PC-3 (cell line): ENCODE results near the gene MAP2K5. TPM values are rescaled to one million over a fixed set of nuclear protein-coding genes. Genes with fewer than 3 reads are reported as not detected.

Experiments used
- ATAC-seq: fragments of 200-7000 bp; cut with Tn5 transposase; 2 replicates; pipeline ENCODE4 v1.9.1; 2020; ENCODE audit warnings: mild to moderate bottlenecking, moderate library complexity
- BruUV-seq: library from RNA; stranded (reverse); fragments of 400-500 nt; replicated peaks from 2 replicates; lab custom pipeline; 2021; lab: Mats Ljungman, UMichigan
- CTCF ChIA-PET: fragments of 300-600 bp; sonication (Branson Sonifier 250); formaldehyde crosslinking; loops from one replicate; lab custom pipeline; 2022; ENCODE audit warnings: antibody characterized with exemption; lab: Charles Lee
- POLR2A ChIA-PET: fragments of 300-600 bp; sonication (Branson Sonifier 250); formaldehyde crosslinking; loops from one replicate; lab custom pipeline; 2022; ENCODE audit warnings: antibody characterized with exemption; ENCODE audit not compliant: unreplicated experiment; lab: Charles Lee
- DNase-seq: peaks from one replicate; pipeline ENCODE4 v3.0.0-alpha.2; 2015
- H2AFZ ChIP-seq: fragments of 300-600 bp; sonication (generic); 2 replicates; pipeline ENCODE4 v1.6.0; 2016; ENCODE audit warnings: antibody characterized with exemption, low read length
- H3F3A ChIP-seq: fragments of 300-600 bp; sonication (generic); one replicate; pipeline ENCODE4 v1.6.0; 2017; ENCODE audit warnings: antibody characterized with exemption, low read length, control low read depth, mild to moderate bottlenecking; ENCODE audit not compliant: unreplicated experiment
- H3K27ac ChIP-seq: fragments of 300-600 bp; sonication (generic); 2 replicates; pipeline ENCODE4 v1.5.1; 2016; ENCODE audit warnings: mild to moderate bottlenecking, low read length
- H3K27me3 ChIP-seq: fragments of 300-600 bp; sonication (generic); 2 replicates; pipeline ENCODE4 v1.6.1; 2016; ENCODE audit warnings: low read length, mixed read lengths
- H3K36me3 ChIP-seq: fragments of 300-600 bp; sonication (generic); 2 replicates; pipeline ENCODE4 v1.6.1; 2016; ENCODE audit warnings: low read depth, mixed run types, low read length, mixed read lengths
- H3K4me1 ChIP-seq: fragments of 300-600 bp; sonication (generic); 2 replicates; pipeline ENCODE4 v1.5.1; 2016; ENCODE audit warnings: low read length; ENCODE audit not compliant: insufficient read depth
- H3K4me2 ChIP-seq: fragments of 300-600 bp; sonication (generic); 2 replicates; pipeline ENCODE4 v1.6.0; 2016; ENCODE audit warnings: low read length
- H3K4me3 ChIP-seq: fragments of 300-600 bp; sonication (generic); 2 replicates; pipeline ENCODE4 v1.5.1; 2016; ENCODE audit warnings: mild to moderate bottlenecking, low read length, mixed read lengths
- H3K79me2 ChIP-seq: fragments of 300-600 bp; sonication (generic); 2 replicates; pipeline ENCODE4 v1.6.1; 2017; ENCODE audit warnings: low read length, mixed read lengths
- H3K9ac ChIP-seq: fragments of 300-600 bp; sonication (generic); 2 replicates; pipeline ENCODE4 v1.6.0; 2016; ENCODE audit warnings: mild to moderate bottlenecking, low read length
- H3K9me2 ChIP-seq: fragments of 300-600 bp; sonication (generic); replicated peaks from 2 replicates; pipeline ENCODE4 v1.6.1; 2016; ENCODE audit warnings: mixed run types, low read length, mixed read lengths
- H3K9me3 ChIP-seq: fragments of 300-600 bp; sonication (generic); 2 replicates; pipeline ENCODE4 v1.6.1; 2016; ENCODE audit warnings: low read length, mixed read lengths
- H4K20me1 ChIP-seq: fragments of 300-600 bp; sonication (generic); 2 replicates; pipeline ENCODE4 v1.6.1; 2016; ENCODE audit warnings: low read length, mixed read lengths
- CTCF ChIP-seq: fragments of 300-600 bp; sonication (generic); conservative IDR thresholded peaks from 2 replicates; pipeline ENCODE4 v1.5.1; 2017; ENCODE audit warnings: antibody characterized with exemption, low read depth, mild to moderate bottlenecking, low read length
- EZH2 ChIP-seq: fragments of 300-600 bp; sonication (generic); IDR thresholded peaks from one replicate; pipeline ENCODE4 v1.6.1; 2017; ENCODE audit warnings: antibody characterized with exemption, mild to moderate bottlenecking, low read length; ENCODE audit not compliant: unreplicated experiment
- EZH2phosphoT487 ChIP-seq: fragments of 300-600 bp; sonication (generic); IDR thresholded peaks from 2 replicates; pipeline ENCODE4 v1.6.1; 2018; ENCODE audit warnings: mild to moderate bottlenecking, antibody characterized with exemption, low read length, borderline replicate concordance
- intact Hi-C: fragments of 100-400 bp; cut with micrococcal nuclease; formaldehyde crosslinking; loops from 2 replicates; pipeline ENCODE4 v1.9.0; 2023
- total RNA-seq: library from RNA; depleted of rRNA; stranded (reverse); fragments of >200 nt; gene quantifications from 2 replicates; pipeline ENCODE4 v1.2.3, GENCODE V29; 2014

MAP2K5 gene
- total RNA-seq, 1 experiment from 2014 or later, result 5.5 TPM

- Histone ChIP-seq H3K27me3 (no peaks in the 10 kb centered on the region), H3K4me2 (no peak overlapping the region), H3F3A (no peaks in the 10 kb centered on the region), H3K79me2 (no peaks in the 10 kb centered on the region), H3K27ac (no peak overlapping the region), H3K9ac (no peak overlapping the region), H2AFZ (no peak overlapping the region), H3K9me2 (no peaks in the 10 kb centered on the region), H4K20me1 (no peaks in the 10 kb centered on the region), H3K4me3 (no peak overlapping the region), H3K36me3 (no peaks in the 10 kb centered on the region), H3K9me3 (no peaks in the 10 kb centered on the region), H3K4me1 (no peaks in the 10 kb centered on the region)
- intact Hi-C loops, result no loop called here
- DNase-seq (no peak), ATAC-seq (no peak)
- CTCF ChIA-PET, result no interaction called here
- no TSS peak for BruUV-seq
- no peak for TF ChIP-seq EZH2phosphoT487
- TF ChIP-seq CTCF, result no peak
- TF ChIP-seq EZH2, result no peak
- POLR2A ChIA-PET, result no interaction called here
Observed at GRCh38 chr15:67563092-67563491, 20.6 kb downstream of the MAP2K5 start.

- DNase-seq (no peak), ATAC-seq (no peak)
- intact Hi-C loops, result no loop called here
- Histone ChIP-seq H3K9me2 (no peaks in the 10 kb centered on the region), H3F3A (no peaks in the 10 kb centered on the region), H3K4me3 (no peak overlapping the region), H3K4me2 (no peak overlapping the region), H3K4me1 (no peaks in the 10 kb centered on the region), H3K27ac (no peak overlapping the region), H4K20me1 (no peaks in the 10 kb centered on the region), H3K9ac (no peak overlapping the region), H3K9me3 (no peaks in the 10 kb centered on the region), H2AFZ (no peak overlapping the region), H3K79me2 (no peaks in the 10 kb centered on the region), H3K27me3 (no peaks in the 10 kb centered on the region), H3K36me3 (no peaks in the 10 kb centered on the region)
- no TSS peak for BruUV-seq
- no peak for TF ChIP-seq EZH2
- TF ChIP-seq EZH2phosphoT487, result no peak
- TF ChIP-seq CTCF, result no peak
- ChIA-PET CTCF (no interaction called here), POLR2A (no interaction called here)
Observed at GRCh38 chr15:67564021-67564967, 21.8 kb downstream of the MAP2K5 start.

GRCh38 chr15:67564968-67565345, 22.5 kb downstream of the MAP2K5 start:
- Histone ChIP-seq H3K79me2 (no peaks in the 10 kb centered on the region), H3K4me1 (no peaks in the 10 kb centered on the region), H3K27ac (no peak overlapping the region), H3K27me3 (no peaks in the 10 kb centered on the region), H3K9me3 (no peaks in the 10 kb centered on the region), H3K9me2 (no peaks in the 10 kb centered on the region), H3K4me2 (no peak overlapping the region), H3F3A (no peaks in the 10 kb centered on the region), H2AFZ (no peak overlapping the region), H3K9ac (no peak overlapping the region), H4K20me1 (no peaks in the 10 kb centered on the region), H3K4me3 (no peak overlapping the region), H3K36me3 (no peaks in the 10 kb centered on the region)
- ChIA-PET POLR2A (no interaction called here), CTCF (no interaction called here)
- DNase-seq (no peak), ATAC-seq (no peak)
- intact Hi-C loops, result no loop called here
- no TSS peak for BruUV-seq
- no peak for TF ChIP-seq EZH2
- TF ChIP-seq CTCF, result no peak
